Panc1 (cell line): ENCODE measurements around the gene KAT2B. TPM values are rescaled to one million over a fixed set of nuclear protein-coding genes. Genes with fewer than 3 reads are reported as not detected.

Experiments used
- ATAC-seq: fragments of 200-7000 bp; cut with Tn5 transposase; 2 replicates; pipeline ENCODE4 v1.9.1; 2020; ENCODE audit warnings: mild to moderate bottlenecking, moderate library complexity
- BruUV-seq: library from RNA; stranded (reverse); fragments of 400-500 nt; replicated peaks from 2 replicates; lab custom pipeline; 2021; lab: Mats Ljungman, UMichigan
- CTCF ChIA-PET: fragments of 300-600 bp; sonication (Branson Sonifier 250); formaldehyde crosslinking; loops from one replicate; lab custom pipeline; 2022; ENCODE audit warnings: antibody characterized with exemption; lab: Charles Lee
- POLR2A ChIA-PET: fragments of 300-600 bp; sonication (Branson Sonifier 250); formaldehyde crosslinking; loops from one replicate; lab custom pipeline; 2022; ENCODE audit warnings: antibody characterized with exemption; lab: Charles Lee
- DNase-seq: peaks from one replicate; pipeline ENCODE4 v3.0.0-alpha.2; 2010; ENCODE audit warnings: low read depth, low spot score
- H3K27ac ChIP-seq: 2 replicates; pipeline ENCODE4 v1.5.1; 2011; ENCODE audit warnings: mild to moderate bottlenecking, low read length, inconsistent platforms
- H3K27me3 ChIP-seq: fragments of 200-500 bp; sonication (Bioruptor generic); 2 replicates; pipeline ENCODE4 v1.6.0; 2014; ENCODE audit warnings: low read length, inconsistent platforms; ENCODE audit not compliant: control insufficient read depth, insufficient read depth
- H3K36me3 ChIP-seq: fragments of 200-500 bp; sonication (Bioruptor generic); 2 replicates; pipeline ENCODE4 v1.5.1; 2014; ENCODE audit warnings: inconsistent platforms, mild to moderate bottlenecking, low read length, moderate library complexity; ENCODE audit not compliant: control insufficient read depth, insufficient read depth
- H3K4me1 ChIP-seq: 2 replicates; pipeline ENCODE4 v1.5.1; 2011; ENCODE audit warnings: inconsistent platforms, mild to moderate bottlenecking, low read length, moderate library complexity; ENCODE audit not compliant: control insufficient read depth, insufficient read depth
- H3K4me3 ChIP-seq, 2 experiments: 2 replicates each; pipeline ENCODE4 v1.5.1; 2011 to 2012; ENCODE audit warnings: low read depth in 2 of 2, low read length in 2 of 2, mild to moderate bottlenecking in 2 of 2, inconsistent platforms in 1 of 2, moderate library complexity in 1 of 2
- H3K9me3 ChIP-seq: fragments of 200-500 bp; sonication (Bioruptor generic); 2 replicates; pipeline ENCODE4 v1.5.1; 2014; ENCODE audit warnings: low read depth, mild to moderate bottlenecking, inconsistent platforms, low read length, moderate library complexity; ENCODE audit not compliant: control insufficient read depth, insufficient read depth
- CTCF ChIP-seq: fragments of 450-650 bp; IDR thresholded peaks from 2 replicates; pipeline ENCODE4 v1.5.1; 2017; ENCODE audit warnings: mild to moderate bottlenecking
- POLR2AphosphoS5 ChIP-seq: IDR thresholded peaks from 2 replicates; pipeline ENCODE4 v1.6.1; 2012; ENCODE audit warnings: mild to moderate bottlenecking, low read depth, low read length, moderate library complexity
- REST ChIP-seq, 2 experiments: IDR thresholded peaks; 2 replicates each; pipeline ENCODE4 v1.6.1; 2011 to 2012; ENCODE audit warnings: low read depth in 2 of 2, control low read depth in 1 of 2, low read length in 1 of 2, mild to moderate bottlenecking in 1 of 2, moderate library complexity in 1 of 2; ENCODE audit not compliant: insufficient read depth in 1 of 2
- SIN3A ChIP-seq: IDR thresholded peaks from 2 replicates; pipeline ENCODE4 v1.6.1; 2012; ENCODE audit warnings: low read depth, mild to moderate bottlenecking, low read length, moderate library complexity, borderline replicate concordance; ENCODE audit not compliant: insufficient read depth
- TCF7L2 ChIP-seq: IDR thresholded peaks from 2 replicates; pipeline ENCODE4 v1.6.1; 2011; ENCODE audit warnings: mild to moderate bottlenecking, low read depth, low read length, inconsistent platforms
- in situ Hi-C: cut with HindIII; loops from 2 replicates; pipeline ENCODE4 v1.10.0; 2016; ENCODE audit warnings: low sequenced_read_pairs, low pct_unique_long_range_greater_than_20kb
- intact Hi-C: fragments of 100-400 bp; cut with micrococcal nuclease; formaldehyde crosslinking; loops from one replicate; pipeline ENCODE4 v1.10.0; 2022; ENCODE audit not compliant: unreplicated experiment
- total RNA-seq: library from RNA; stranded (reverse); gene quantifications from one replicate; pipeline ENCODE4 v1.2.1, GENCODE V29; 2021; ENCODE audit not compliant: unreplicated experiment

Gene KAT2B
- total RNA-seq, 1 experiment from 2014 or later = 16.4 TPM

- TF ChIP-seq REST (IDR thresholded peaks at IDR 0.05; ENCODE audit: insufficient read depth in 1 of 2, low read depth in 2 of 2, low read length in 1 of 2) = no peak
- TF ChIP-seq SIN3A = no peak
- no peak for TF ChIP-seq POLR2AphosphoS5
- no peak for TF ChIP-seq TCF7L2
- no peak for TF ChIP-seq CTCF
- ATAC-seq (no peak), DNase-seq (no peak)
- no TSS peak for BruUV-seq
- Histone ChIP-seq H3K27ac (no peak overlapping the region), H3K9me3 (no peaks in the 10 kb centered on the region), H3K27me3 (no peaks in the 10 kb centered on the region), H3K4me3 (no peak overlapping the region), H3K4me1 (no peaks in the 10 kb centered on the region), H3K36me3 (no peaks in the 10 kb centered on the region)
- in situ Hi-C loops (no loop called here), intact Hi-C loops (no loop called here)
- ChIA-PET CTCF (no interaction called here), POLR2A (no interaction called here)
These were observed 82.9 kb downstream of the KAT2B start for GRCh38 chr3:20123131-20123652.

- ChIA-PET POLR2A (interaction anchor here (0.6 kb wide), 1 partner anchor 834 kb away, joined by 3 read pairs; no protein-coding TSS in a partner anchor), CTCF (no interaction called here)
- no peaks in the 10 kb centered on the region for H3K27me3 ChIP-seq
- intact Hi-C loops = no loop called here
- no peak for TF ChIP-seq TCF7L2
- no peak for TF ChIP-seq SIN3A
- TF ChIP-seq REST (IDR thresholded peaks at IDR 0.05; ENCODE audit: insufficient read depth in 1 of 2, low read depth in 2 of 2, low read length in 1 of 2) = no peak
- no peak for TF ChIP-seq CTCF
- DNase-seq = no peak
- H3K36me3 ChIP-seq = no peaks in the 10 kb centered on the region
- H3K9me3 ChIP-seq = no peaks in the 10 kb centered on the region
- no peak overlapping the region for H3K27ac ChIP-seq
- H3K4me3 ChIP-seq = no peak overlapping the region
- no peaks in the 10 kb centered on the region for H3K4me1 ChIP-seq
- in situ Hi-C loops = no loop called here
- no peak for ATAC-seq
- no TSS peak for BruUV-seq
These were observed 85.0 kb downstream of the KAT2B start for GRCh38 chr3:20125289-20125688.
